GM12873 (cell line): Measurements from ENCODE around the gene TPO.

Experiments
- CTCF ChIP-seq: IDR thresholded peaks from 2 replicates; pipeline ENCODE4 v1.5.1; 2012; ENCODE audit warnings: low read depth, mild to moderate bottlenecking, moderate library complexity, low read length, control low read depth; ENCODE audit not compliant: insufficient read depth; ENCODE audit errors: missing control alignments

TPO gene

GRCh38 chr2:1494906-1495305, 81.6 kb downstream of the TPO start:
- TF ChIP-seq CTCF = no peak

DNA sequence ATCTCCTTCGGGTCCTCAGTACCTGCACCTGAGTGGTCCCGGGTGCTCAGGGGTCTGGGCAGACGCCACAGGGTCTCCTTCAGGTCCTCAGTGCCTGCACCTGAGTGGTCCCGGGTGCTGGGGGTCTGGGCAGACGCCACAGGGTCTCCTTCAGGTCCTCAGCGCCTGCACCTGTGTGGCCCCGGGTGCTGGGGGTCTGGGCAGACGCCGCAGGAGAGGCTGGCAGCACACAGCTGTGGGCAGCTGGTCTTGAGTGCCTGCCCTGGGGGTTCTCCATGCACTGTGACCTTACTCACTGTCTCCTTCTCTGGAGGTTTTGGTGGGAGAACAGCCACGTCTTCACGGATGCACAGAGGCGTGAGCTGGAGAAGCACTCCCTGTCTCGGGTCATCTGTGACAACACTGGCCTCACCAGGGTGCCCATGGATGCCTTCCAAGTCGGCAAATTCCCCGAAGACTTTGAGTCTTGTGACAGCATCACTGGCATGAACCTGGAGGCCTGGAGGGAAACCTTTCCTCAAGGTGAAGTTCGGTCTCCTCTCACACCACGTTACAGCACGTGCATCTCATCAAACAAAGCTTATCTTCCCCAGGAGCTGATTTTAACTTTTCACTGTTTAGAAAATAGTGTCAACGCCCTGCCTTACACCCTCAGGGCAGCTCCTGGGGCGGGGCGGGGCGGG, 82.6 kb downstream of the TPO start:
- TF ChIP-seq CTCF = no peak

DNA sequence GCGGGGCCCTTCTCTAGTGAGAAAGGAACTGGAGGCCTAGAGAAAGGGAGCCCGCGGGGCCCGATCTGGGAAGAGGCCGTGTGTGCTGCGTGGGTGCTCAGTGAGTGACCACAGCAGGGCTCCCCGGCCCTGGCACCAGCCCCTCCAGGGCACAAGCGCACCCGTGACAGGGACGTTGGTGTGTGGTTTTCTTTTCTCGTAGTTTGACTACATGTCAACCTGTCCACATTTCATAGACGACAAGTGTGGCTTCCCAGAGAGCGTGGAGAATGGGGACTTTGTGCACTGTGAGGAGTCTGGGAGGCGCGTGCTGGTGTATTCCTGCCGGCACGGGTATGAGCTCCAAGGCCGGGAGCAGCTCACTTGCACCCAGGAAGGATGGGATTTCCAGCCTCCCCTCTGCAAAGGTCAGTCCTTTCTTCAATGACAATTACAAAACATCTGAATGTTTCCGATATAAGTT, 83.1 kb downstream of the TPO start:
- TF ChIP-seq CTCF = no peak

GRCh38 chr2:1497122-1497611, 83.9 kb downstream of the TPO start:
- no peak for TF ChIP-seq CTCF

GRCh38 chr2:1498176-1498575, 84.9 kb downstream of the TPO start:
- no peak for TF ChIP-seq CTCF

GRCh38 chr2:1499033-1499795, 86.0 kb downstream of the TPO start:
- TF ChIP-seq CTCF = no peak

GRCh38 chr2:1501038-1501851, 88.0 kb downstream of the TPO start:
- no peak for TF ChIP-seq CTCF
